ENCODE measurements around the gene TIAM1.
A peak's percentile ranks its signal among the peaks of the same experiment; 100 is the strongest.

Gene TIAM1

DNA sequence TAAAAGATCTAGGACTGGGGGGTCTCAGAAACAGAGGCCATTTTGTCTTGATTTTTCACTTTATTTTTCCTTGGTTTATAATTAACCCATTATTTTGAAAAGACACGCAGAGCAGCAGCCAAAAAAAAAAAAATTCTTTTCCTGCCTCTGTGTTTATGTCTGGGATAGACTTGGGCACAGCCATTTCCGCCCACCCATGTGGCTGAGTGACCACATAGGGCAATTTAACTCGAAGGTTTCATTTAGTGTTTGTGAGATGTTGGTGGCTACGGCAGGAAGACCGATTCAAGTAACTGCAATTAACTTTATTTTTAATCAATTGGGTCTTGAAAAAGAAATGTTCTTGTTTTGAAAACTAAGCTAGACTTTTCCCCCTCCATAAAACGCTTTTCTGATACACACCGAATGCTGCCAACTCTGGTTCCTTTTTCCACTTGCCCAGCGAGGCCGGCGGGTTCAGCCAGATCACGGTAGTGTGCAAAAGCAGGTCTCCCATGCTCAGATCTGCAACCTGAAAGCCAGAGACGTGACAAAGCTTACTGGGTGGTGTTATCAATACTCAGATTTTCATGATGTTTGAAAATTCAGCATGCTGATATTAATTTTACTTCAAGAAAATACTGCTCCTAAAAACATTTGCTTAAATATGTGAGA is 208.4 kb downstream of the TIAM1 start:
- no peak for DNase-seq (ENCODE audit: low spot score)

GRCh38 chr21:31133243-31133830 is 210.7 kb downstream of the TIAM1 start:
- DNase-seq (ENCODE audit: low spot score), result no peak

GRCh38 chr21:31132574-31133242 is 211.4 kb downstream of the TIAM1 start:
- DNase-seq (ENCODE audit: low spot score), result no peak

GRCh38 chr21:31130821-31131220 is 213.2 kb downstream of the TIAM1 start:
- DNase-seq (ENCODE audit: low spot score), result no peak

DNA sequence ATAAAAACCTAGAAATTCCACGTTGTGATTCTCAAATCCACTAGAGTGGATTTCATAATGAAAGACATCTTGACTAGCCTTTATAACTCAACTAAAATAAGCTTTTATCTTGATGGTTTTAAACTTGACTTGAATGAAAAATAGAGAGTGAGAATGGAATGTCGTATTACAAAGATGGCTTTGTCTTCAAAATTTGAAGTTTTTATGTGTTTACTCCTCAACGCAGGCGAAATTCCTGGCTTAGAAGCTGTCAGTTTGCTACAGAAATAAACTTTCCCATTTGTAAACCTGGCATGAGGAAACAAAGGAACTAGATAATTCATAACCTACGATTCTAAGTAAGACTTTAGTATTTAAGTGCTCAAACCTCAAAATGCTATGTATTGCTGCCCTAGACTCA is 215.8 kb downstream of the TIAM1 start:
- no peak for DNase-seq (ENCODE audit: low spot score)

GRCh38 chr21:31124010-31124409 is 220.1 kb downstream of the TIAM1 start:
- no peak for DNase-seq (ENCODE audit: low spot score)

GRCh38 chr21:31119199-31119598 is 224.9 kb downstream of the TIAM1 start:
- DNase-seq (ENCODE audit: low spot score), result no peak

DNA sequence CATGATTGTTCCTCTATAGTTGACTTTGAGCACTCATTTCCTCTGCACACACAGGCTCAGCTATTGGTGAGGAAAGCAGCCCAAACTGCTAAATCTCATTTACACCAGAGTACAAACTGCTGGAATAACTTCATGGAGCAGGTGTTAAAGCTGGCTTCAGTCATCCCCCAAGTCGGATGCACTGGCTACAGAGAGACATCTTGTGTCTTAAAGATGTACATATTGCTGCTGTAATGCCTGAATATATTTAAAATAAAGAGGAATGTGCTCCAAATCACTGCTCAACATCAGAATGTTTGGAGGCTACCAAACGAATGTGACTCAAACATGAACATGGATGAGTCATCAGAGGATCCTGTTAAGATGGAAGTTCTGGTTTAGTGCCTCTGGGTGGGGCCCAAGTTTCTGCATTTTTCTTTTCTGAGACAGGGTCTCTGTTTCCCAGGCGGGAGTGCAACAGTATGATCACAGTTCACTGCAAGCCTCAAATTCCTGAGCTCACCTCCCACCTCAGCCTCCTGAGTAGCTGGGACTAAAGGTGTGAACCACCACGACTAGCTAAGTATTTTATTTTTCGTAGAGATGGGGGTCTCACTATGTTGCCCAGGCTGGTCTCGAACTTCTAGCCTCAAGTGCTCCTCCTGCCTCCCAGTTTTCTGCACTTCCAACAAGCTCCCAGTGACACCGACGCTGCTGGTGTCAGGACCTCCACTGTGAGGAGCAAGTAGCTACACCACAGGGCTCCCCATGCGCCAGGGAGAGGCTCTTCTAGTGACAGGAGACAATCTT is 226.7 kb downstream of the TIAM1 start:
- DNase-seq (ENCODE audit: low spot score), result no peak

DNA sequence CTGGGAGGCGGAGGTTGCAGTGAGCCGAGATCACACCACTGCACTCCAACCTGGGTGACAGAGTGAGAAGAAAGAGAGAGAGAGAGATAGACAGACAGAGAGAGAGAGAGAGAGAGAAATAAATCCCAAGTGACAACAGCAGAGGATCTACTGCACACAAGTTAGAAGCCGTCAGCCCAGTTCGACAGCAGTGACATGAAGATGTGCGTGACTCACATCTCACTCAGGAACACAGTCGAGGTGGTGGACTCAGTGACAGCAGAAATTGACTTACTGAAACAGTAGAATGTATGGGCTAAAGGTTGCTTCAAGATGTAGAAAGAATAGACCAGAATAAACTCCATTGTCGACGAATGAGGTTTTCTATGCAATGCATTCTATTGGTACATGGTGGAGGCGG is 228.8 kb downstream of the TIAM1 start:
- DNase-seq (ENCODE audit: low spot score), result peak; percentile 65

DNA sequence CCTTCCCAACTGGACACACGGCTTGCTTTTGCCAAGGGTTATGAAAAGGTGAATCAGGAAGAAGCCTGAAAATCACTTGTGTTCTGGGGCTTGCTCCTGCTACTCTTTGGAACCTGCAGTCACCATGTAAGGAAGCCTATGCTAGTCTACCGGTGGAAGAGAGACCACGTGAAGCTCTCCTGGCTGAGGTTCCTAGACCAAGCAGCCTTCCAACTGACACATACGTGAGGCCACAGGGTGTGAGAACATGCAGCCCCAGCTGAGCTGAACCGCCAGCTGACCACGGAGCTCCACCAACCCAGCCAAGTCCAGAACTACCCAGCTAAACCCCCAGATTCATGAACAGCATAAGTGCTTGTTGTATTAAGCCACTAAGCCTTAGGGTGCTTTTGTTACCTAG is 233.0 kb downstream of the TIAM1 start:
- no peak for DNase-seq (ENCODE audit: low spot score)

- DNase-seq (ENCODE audit: low spot score), result peak; percentile 63
These were observed 233.6 kb downstream of the TIAM1 start for GRCh38 chr21:31110430-31110829.

DNA sequence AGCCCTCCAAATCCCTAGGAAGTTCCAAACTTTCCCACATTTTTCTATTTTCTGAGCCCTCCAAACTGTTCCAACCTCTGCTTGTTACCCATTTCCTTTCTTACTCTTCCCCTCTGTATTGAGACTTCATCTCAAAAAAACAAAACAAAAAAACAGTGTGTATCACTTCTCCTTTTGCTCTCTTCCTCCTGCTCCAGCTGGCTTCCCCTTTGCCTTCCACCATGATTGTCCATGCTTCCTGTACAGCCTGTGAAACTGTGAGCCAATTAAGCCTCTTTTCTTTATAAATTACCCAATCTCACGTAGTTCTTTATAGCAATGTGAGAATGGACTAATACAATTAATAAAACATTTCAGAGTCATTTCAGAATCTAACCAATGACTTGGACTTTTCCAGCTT is 236.2 kb downstream of the TIAM1 start:
- no peak for DNase-seq (ENCODE audit: low spot score)

GRCh38 chr21:31107176-31107785 is 236.8 kb downstream of the TIAM1 start:
- DNase-seq (ENCODE audit: low spot score), result no peak

DNA sequence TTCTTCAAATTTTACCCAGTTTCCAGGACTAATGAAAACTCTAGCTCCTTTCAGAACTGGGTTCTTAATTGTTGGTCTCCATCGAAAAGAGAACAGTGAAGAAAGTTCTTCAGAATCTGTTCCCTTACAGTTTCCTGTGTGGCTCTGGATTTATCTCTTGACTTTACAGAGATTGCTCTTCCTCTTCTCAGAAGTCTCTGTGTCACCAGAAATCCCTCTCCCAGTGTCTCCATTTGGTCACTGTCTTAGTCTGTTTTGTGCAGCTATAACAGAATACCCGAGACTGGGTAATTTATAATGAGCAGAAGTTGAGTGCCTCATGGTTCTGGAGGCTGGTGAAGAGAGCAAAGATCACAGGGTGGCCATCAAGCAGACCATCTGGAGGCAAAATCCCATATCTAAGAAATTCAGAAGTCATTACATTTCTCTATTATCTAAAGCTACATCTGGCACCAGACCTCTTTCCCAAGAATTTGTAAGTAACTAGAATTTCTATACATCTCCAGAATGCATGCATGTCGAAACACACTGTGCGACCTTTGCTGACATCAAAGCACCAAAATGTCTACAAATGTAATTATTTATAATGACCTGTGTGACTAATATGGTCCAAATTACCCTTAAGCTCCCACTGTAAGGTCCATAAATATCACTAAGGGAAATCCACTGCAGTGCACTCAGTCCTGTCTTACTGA is 240.3 kb downstream of the TIAM1 start:
- DNase-seq (ENCODE audit: low spot score), result no peak

DNA sequence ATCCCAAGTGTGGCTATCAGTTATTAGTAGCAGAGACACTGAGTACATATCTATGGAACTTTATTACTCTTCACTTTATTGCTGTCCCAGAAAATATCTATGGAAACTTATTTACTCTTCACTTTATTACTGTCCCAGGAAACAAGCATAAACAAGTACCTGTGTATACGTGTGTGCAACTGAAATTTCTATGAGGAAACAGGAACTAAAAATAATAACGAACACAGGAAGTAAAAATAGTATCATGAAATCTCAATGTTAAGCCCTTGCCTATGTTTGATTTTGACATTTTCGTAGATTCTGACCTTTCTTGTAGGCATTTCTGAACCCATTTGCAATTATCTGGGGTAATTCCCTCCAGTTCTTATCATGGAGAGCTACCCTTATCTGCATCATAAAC is 240.9 kb downstream of the TIAM1 start:
- DNase-seq (ENCODE audit: low spot score), result no peak

DNA sequence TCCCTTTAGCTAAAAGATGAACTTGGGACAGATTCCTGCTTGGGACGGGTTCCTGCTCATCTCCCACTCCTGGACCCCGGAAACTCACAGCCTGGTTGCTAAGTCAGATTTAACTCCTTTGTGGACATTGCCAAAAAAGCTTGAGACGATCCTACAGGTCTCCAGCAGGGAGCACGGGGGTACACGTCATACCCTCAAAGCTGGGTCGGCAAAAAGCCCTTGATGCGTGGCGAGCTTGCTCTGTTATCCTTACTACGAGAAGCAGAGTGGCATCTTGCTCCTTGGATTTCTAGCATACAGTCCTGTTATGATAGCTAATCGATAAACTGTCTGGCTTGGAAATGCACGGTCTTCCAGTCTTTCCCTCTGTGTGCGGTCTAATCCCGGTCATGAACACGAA is 244.9 kb downstream of the TIAM1 start:
- DNase-seq (ENCODE audit: low spot score), result no peak

GRCh38 chr21:31098576-31099005 is 245.5 kb downstream of the TIAM1 start:
- peak; percentile 60 for DNase-seq (ENCODE audit: low spot score)

DNA sequence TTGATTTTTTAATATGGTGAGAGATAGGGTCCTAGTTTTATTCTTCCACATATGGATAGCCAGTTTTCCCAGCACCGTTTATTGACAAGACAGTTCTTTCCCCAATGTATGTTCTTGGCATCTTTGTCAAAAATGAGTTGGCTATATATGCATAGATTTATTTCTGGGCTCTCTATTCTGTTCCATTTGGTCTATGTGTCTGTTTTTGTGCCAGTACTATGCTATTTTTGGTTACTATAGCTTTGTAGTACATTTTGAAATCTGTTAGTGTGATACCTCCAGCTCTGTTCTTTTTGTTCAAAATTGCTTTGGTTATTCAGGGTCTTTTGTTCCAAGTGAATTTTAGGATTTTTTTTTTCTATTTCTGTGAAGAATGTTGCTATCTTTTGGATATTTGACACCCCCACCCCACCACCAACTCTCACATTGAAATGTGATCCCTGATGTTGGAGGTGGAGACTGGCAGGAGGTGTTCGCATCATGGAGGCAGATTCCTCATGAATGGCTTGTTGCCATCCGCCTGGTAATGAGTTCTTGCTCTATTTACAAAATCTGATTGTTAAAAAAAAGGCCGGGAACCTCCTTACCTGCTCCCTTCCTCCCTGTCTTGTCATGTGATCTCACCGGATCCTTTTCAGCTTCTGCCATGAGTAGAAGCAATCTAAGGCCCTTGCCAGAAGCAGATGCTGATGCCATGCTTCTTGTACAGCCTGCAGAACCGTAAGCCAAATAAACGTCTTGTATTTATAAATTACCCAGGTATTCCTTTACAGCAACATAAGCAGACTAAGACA is 251.0 kb downstream of the TIAM1 start:
- no peak for DNase-seq (ENCODE audit: low spot score)

GRCh38 chr21:31090376-31090775 is 253.7 kb downstream of the TIAM1 start:
- no peak for DNase-seq (ENCODE audit: low spot score)

GRCh38 chr21:31088474-31088751 is 255.6 kb downstream of the TIAM1 start:
- no peak for DNase-seq (ENCODE audit: low spot score)
